Activated CD8-positive, alpha-beta T cell treated with anti-CD3 and anti-CD28 coated beads for 36 hours (primary cell): ENCODE results near the gene IFITM5. TPM values are rescaled to one million over a fixed set of nuclear protein-coding genes. Genes with fewer than 3 reads are reported as not detected.

Experiments
- ATAC-seq: fragments of 200-7000 bp; cut with Tn5 transposase; one replicate; pipeline ENCODE4 v1.10.0; 2021; ENCODE audit warnings: mild to moderate bottlenecking, moderate library complexity
- CTCF ChIA-PET: fragments of 350-600 bp; sonication (Branson Sonifier 250); formaldehyde crosslinking; loops from one replicate; lab custom pipeline; 2021; ENCODE audit warnings: antibody characterized with exemption; lab: Charles Lee
- POLR2A ChIA-PET: fragments of 350-600 bp; sonication (Branson Sonifier 250); formaldehyde crosslinking; loops from one replicate; lab custom pipeline; 2021; ENCODE audit warnings: antibody characterized with exemption; lab: Charles Lee
- DNase-seq: peaks from one replicate; pipeline ENCODE4 v3.0.0-alpha.2; 2020
- H3K27ac Mint-ChIP-seq: one replicate; pipeline ENCODE4 v1.8.0; 2021; ENCODE audit warnings: mild to moderate bottlenecking, mixed read lengths
- H3K27me3 Mint-ChIP-seq: one replicate; pipeline ENCODE4 v1.8.0; 2021; ENCODE audit warnings: mixed read lengths
- H3K36me3 Mint-ChIP-seq: one replicate; pipeline ENCODE4 v1.8.0; 2021; ENCODE audit warnings: low read depth, mixed read lengths
- H3K4me1 Mint-ChIP-seq: one replicate; pipeline ENCODE4 v1.8.0; 2021; ENCODE audit warnings: low read depth, mixed read lengths
- H3K4me3 Mint-ChIP-seq: one replicate; pipeline ENCODE4 v1.8.0; 2021; ENCODE audit warnings: mild to moderate bottlenecking, moderate library complexity, mixed read lengths
- H3K9me3 Mint-ChIP-seq: one replicate; pipeline ENCODE4 v1.8.0; 2021; ENCODE audit warnings: mixed read lengths
- intact Hi-C: fragments of 100-400 bp; cut with micrococcal nuclease; formaldehyde crosslinking; loops from one replicate; pipeline ENCODE4 v1.10.0; 2022
- total RNA-seq, 2 experiments: library from RNA; stranded (reverse); gene quantifications; one replicate each; pipeline ENCODE4 v1.2.3, GENCODE V29; 2021
- TF ChIP-seq, protein P1 (sequence below): fragments of 200-600 bp; IDR thresholded peaks from one replicate; pipeline ENCODE4 v1.8.0; 2022; ENCODE audit warnings: antibody characterized with exemption, mild to moderate bottlenecking

The IFITM5 gene
- total RNA-seq, 2 experiments from 2014 or later: not detected

DNA sequence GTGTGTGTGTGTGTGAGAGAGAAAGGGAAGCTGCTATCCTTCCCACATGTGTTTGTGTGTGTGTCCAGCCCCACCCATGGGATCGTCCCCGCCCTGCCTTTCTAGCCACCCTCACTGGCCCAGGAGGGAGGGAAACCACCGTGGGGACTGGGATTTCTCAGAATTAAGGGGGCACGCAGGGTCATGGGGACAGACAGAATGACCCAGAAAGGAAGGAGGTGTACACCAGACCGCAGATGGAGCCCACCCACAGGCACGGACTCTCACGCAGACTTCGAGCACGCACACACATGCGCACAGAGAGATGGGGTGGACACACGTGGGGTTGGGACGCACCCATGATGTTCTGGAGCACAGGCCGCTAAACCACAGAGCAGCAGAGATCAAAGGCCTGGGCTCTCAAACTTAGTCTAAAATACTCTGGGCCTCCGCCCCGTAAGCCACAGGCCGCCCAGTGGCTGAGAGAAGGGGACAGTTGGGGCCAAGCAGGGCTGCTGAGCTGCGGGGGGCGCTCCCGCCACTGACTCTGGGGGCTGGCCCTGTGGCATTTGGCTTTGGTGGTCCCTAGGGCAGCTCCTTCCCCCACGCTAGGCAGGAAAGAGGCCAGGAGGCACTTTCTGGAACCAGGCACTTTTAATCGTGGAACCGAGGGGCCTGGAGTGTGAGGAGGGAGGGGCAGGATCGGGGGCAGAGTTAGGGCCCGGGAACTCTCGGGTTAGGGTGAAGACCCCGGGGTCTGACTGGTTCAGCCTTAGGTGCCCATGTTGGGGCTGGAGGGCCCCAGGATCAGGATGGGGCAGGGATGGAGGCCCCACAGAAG lies 1.5 kb downstream of the IFITM5 start:
- peaks cover 6% of the 10 kb centered on the region for H3K27me3 Mint-ChIP-seq
- peak; percentile 57 for ATAC-seq
- peak; percentile 87 for DNase-seq
- intact Hi-C loops: no loop called here
- ChIA-PET POLR2A (interaction anchor here (0.6 to 1.6 kb wide), 7 partner anchors 8 to 119 kb away, joined by 3 to 6 read pairs (median 4); no protein-coding TSS in a partner anchor), CTCF (interaction anchor here (4.6 kb wide), 1 partner anchor 47 kb away, joined by 21 read pairs; no protein-coding TSS in a partner anchor)
- H3K4me1 Mint-ChIP-seq: peaks cover 38% of the 10 kb centered on the region
- TF ChIP-seq, protein P1, sequence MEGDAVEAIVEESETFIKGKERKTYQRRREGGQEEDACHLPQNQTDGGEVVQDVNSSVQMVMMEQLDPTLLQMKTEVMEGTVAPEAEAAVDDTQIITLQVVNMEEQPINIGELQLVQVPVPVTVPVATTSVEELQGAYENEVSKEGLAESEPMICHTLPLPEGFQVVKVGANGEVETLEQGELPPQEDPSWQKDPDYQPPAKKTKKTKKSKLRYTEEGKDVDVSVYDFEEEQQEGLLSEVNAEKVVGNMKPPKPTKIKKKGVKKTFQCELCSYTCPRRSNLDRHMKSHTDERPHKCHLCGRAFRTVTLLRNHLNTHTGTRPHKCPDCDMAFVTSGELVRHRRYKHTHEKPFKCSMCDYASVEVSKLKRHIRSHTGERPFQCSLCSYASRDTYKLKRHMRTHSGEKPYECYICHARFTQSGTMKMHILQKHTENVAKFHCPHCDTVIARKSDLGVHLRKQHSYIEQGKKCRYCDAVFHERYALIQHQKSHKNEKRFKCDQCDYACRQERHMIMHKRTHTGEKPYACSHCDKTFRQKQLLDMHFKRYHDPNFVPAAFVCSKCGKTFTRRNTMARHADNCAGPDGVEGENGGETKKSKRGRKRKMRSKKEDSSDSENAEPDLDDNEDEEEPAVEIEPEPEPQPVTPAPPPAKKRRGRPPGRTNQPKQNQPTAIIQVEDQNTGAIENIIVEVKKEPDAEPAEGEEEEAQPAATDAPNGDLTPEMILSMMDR: no peak
- peaks cover 13% of the 10 kb centered on the region for H3K36me3 Mint-ChIP-seq
- no peaks in the 10 kb centered on the region for H3K9me3 Mint-ChIP-seq
- H3K4me3 Mint-ChIP-seq: peak overlapping the region; percentile 42
- peak overlapping the region; percentile 84 for H3K27ac Mint-ChIP-seq

DNA sequence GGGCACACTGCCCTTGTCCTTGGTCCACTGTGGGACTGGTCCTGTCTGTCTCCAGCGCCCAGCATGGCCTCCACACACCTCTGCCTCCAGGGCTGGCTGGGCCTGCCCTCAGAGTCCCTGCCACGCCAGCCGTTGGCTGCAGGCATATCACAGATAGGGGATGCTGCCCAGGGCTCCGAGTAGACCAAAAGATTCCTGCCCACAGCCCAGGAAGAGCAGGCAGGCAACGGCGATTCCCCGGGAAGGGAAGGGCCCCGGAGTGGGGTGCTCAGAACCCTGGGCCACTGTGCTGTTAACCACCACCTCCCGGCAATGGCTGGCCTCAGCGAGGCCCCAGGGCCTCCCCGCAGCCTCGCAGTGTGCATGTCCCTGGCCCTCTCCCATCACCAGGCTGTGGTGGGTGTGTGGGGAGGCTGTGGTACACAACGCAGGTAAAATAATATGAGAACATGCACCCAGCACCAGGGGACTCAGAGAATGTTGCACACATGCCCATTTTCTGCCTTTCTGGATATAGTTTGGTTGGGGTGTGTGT lies 2.2 kb downstream of the IFITM5 start:
- Mint-ChIP-seq H3K36me3 (peaks cover 16% of the 10 kb centered on the region), H3K27ac (peak overlapping the region; percentile 84), H3K4me3 (peak overlapping the region; percentile 42), H3K27me3 (peaks cover 6% of the 10 kb centered on the region), H3K9me3 (no peaks in the 10 kb centered on the region), H3K4me1 (peaks cover 37% of the 10 kb centered on the region)
- intact Hi-C loops: no loop called here
- POLR2A ChIA-PET: interaction anchor here (1.4 kb wide), 2 partner anchors 10 to 16 kb away, joined by 4 to 6 read pairs; no protein-coding TSS in a partner anchor
- CTCF ChIA-PET: interaction anchor here (4.6 kb wide), 1 partner anchor 46 kb away, joined by 21 read pairs; no protein-coding TSS in a partner anchor
- DNase-seq (peak; percentile 73), ATAC-seq (peak; percentile 3)
- TF ChIP-seq, protein P1: no peak

DNA sequence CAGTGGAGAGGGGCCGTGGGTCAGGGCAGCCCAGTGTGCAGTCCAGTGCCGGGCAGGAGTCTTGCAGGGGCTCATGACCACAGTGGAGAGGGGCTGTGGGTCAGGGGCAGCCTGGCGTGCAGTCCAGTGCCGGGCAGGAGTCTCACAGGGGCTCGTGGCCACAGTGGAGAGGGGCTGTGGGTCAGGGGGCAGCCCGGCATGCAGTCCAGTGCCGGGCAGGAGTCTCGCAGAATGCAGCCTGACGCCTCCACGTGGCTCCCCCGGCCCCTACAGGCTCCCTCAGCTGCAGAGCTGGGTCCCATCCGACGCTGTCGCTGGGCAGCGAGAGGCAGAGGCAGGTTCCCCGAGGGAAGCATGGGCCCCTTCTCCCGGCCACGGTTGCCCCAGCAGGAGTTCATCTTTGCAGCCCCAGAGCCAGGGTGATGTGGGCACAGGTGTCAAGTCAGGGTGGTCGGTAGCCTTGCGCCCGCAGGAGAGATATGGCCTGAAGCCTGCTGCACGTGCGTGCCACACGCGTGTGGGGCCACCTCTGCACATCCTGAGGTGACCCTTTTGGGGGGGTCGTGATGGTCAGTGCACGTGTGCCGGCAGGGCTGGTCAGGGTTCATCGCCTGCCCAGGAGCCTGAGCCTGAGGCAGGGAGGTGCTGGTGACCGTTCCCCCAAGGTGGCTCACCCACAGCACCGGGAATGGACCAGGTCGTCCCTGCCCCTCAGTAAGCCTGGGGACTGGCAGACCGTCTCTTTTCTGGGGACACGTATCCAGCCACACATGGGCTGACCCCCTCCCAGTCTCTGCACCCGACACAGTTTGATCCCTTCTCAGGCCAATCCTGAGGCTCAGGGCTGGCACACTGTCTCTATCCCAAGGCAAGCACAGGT lies 2.9 kb downstream of the IFITM5 start:
- Mint-ChIP-seq H3K4me3 (no peak overlapping the region), H3K4me1 (peaks cover 39% of the 10 kb centered on the region), H3K9me3 (no peaks in the 10 kb centered on the region), H3K36me3 (peaks cover 19% of the 10 kb centered on the region), H3K27me3 (peaks cover 6% of the 10 kb centered on the region), H3K27ac (peak overlapping the region; percentile 84)
- peak; percentile 32 for DNase-seq
- no peak for ATAC-seq
- ChIA-PET CTCF (interaction anchor here (1.3 to 1.7 kb wide), 2 partner anchors 9 to 45 kb away, joined by 3 to 8 read pairs; no protein-coding TSS in a partner anchor), POLR2A (interaction anchor here (0.6 to 3.8 kb wide), 5 partner anchors 9 to 515 kb away, joined by 3 to 33 read pairs (median 4); partner anchors contain the start of gene NLRP6)
- intact Hi-C loops: no loop called here
- TF ChIP-seq, protein P1: no peak

DNA sequence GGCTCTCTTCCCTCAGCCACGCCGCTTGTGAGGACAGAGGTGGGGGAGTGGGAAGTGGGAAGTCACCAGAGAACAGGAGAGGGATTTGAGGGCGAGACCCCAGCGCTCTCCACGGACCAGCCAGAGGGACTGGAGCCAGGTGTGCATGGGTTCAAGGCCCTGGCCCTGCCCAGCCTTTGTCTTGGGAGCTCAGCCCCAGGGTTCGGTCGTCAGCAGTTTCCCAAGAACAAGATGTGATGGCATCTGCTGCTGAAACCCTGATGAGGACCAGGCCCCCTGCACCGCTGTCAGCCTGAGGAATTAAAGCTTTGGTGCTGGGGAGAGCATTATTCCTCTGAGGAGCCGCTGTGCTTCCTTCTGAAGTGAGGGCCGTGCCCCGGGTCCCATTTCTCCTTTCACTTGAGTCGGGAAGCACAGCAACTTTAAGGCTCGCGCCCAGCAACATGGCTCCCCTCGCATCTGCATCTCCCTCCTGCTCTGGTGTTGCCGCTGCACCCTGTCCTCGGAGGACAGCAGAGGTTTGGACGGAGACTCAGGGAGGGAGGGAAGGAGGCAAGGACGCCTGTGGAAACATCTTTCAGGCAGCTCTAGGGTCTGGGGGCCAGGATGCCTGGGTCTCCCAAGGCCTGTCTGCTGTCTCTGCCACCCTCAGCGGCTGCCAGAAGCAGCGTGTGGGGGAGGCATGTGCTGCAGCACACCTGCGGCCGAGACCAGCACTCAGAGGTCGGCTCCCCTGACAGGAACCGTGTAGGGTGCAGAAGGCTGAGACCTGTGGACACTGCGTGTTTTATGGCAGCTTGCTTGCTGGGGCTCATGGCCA lies 3.8 kb downstream of the IFITM5 start:
- Mint-ChIP-seq H3K4me1 (peaks cover 43% of the 10 kb centered on the region), H3K9me3 (no peaks in the 10 kb centered on the region), H3K27ac (peak overlapping the region; percentile 57), H3K36me3 (peaks cover 27% of the 10 kb centered on the region), H3K4me3 (peak overlapping the region; percentile 8), H3K27me3 (peaks cover 5% of the 10 kb centered on the region)
- ChIA-PET POLR2A (interaction anchor here (0.6 to 3.8 kb wide), 6 partner anchors 8 to 516 kb away, joined by 3 to 33 read pairs (median 4); partner anchors contain the start of gene NLRP6), CTCF (interaction anchor here (1.3 to 1.7 kb wide), 2 partner anchors 10 to 44 kb away, joined by 3 to 8 read pairs; no protein-coding TSS in a partner anchor)
- intact Hi-C loops: no loop called here
- TF ChIP-seq, protein P1: no peak
- DNase-seq (peak; percentile 28), ATAC-seq (no peak)
